Lower lobe of right lung (tissue), 2 donors: ENCODE measurements around the gene STEAP4. TPM values are rescaled to one million over a fixed set of nuclear protein-coding genes. Genes with fewer than 3 reads are reported as not detected.
"Not testable (repeated sequence)": the region's sequence is repeated elsewhere in the genome, so short reads cannot be mapped to it uniquely, and the experiment has no call there.

Experiments
- ATAC-seq, 2 donors: fragments of 200-7000 bp; cut with Tn5 transposase; one replicate each; pipeline ENCODE4 v1.9.1; 2020 to 2022; ENCODE audit warnings: mild to moderate bottlenecking in 2 of 2, moderate library complexity in 2 of 2
- DNase-seq: peaks from one replicate; pipeline ENCODE4 v3.0.0-alpha.2; 2020
- H3K27ac ChIP-seq: fragments of 200-600 bp; one replicate; pipeline ENCODE4 v1.8.0; 2022
- H3K27me3 ChIP-seq: fragments of 200-600 bp; one replicate; pipeline ENCODE4 v1.8.0; 2022; ENCODE audit warnings: low read depth
- H3K36me3 ChIP-seq: fragments of 200-600 bp; one replicate; pipeline ENCODE4 v1.8.0; 2022; ENCODE audit warnings: mild to moderate bottlenecking
- H3K4me1 ChIP-seq: fragments of 200-600 bp; one replicate; pipeline ENCODE4 v1.8.0; 2022
- H3K4me3 ChIP-seq: fragments of 200-600 bp; one replicate; pipeline ENCODE4 v1.8.0; 2022; ENCODE audit warnings: mild to moderate bottlenecking
- H3K9me3 ChIP-seq: fragments of 200-600 bp; one replicate; pipeline ENCODE4 v1.8.0; 2022
- intact Hi-C: fragments of 100-400 bp; cut with DNase I; formaldehyde crosslinking; loops from one replicate; pipeline ENCODE4 v1.11.0; 2022
- total RNA-seq: library from RNA; stranded (reverse); fragmentation: NEBNext Ultra II Directional; extraction: Animal tissue kit (Norgen Biotek cat#: 25700); gene quantifications from one replicate; pipeline ENCODE4 v1.2.1, GENCODE V29; 2021
- TF ChIP-seq, protein P1 (sequence below): fragments of 200-600 bp; IDR thresholded peaks from one replicate; pipeline ENCODE4 v1.8.0; 2022; ENCODE audit warnings: antibody characterized with exemption, mild to moderate bottlenecking
- donor health status: DM: no; HTN: yes; CAD: no; lungs with severe emphysema.

STEAP4 gene
- total RNA-seq, 1 donor from 2014 or later = 63.5 TPM

DNA sequence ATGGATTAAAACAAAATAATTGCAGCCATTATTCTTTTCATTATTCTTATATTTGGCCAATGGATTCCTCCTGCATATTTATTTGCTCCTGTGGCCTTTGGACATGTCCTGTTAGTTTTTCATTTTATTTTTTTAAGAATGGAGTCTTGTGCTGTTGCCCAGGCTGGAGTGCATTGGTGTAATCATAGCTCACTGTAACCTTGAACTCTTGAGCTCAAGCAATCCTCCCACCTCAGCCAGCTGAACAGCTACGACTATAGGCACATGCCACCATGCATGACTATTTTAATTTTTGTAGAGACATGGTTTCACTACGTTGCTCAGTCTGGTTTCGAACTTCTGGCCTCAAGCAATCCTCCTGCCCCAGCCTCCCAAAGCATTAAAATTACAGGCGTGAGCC is 44.1 kb downstream of the STEAP4 start:
- no peak for ATAC-seq
- no peak for DNase-seq
- intact Hi-C loops = no loop called here

DNA sequence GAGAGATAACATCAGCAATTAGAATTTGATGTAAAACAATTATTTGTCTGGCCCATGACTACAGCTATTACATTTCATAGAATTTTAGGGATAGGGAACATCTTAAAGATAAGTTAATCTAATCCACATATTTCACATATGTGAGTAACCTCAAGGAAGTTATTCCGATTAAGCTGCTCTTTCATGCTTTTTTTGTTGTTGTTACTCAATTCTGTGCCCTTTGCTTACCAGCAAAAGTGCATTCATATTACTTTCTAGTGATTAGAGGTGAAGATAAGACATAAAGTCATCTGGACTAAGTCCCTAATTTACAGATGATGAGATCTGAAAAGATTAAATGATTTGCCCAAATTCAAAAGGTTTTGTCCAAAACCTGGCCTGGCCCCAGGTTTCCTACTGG is 46.0 kb downstream of the STEAP4 start:
- DNase-seq = no peak
- ATAC-seq = no peak
- TF ChIP-seq, protein P1, sequence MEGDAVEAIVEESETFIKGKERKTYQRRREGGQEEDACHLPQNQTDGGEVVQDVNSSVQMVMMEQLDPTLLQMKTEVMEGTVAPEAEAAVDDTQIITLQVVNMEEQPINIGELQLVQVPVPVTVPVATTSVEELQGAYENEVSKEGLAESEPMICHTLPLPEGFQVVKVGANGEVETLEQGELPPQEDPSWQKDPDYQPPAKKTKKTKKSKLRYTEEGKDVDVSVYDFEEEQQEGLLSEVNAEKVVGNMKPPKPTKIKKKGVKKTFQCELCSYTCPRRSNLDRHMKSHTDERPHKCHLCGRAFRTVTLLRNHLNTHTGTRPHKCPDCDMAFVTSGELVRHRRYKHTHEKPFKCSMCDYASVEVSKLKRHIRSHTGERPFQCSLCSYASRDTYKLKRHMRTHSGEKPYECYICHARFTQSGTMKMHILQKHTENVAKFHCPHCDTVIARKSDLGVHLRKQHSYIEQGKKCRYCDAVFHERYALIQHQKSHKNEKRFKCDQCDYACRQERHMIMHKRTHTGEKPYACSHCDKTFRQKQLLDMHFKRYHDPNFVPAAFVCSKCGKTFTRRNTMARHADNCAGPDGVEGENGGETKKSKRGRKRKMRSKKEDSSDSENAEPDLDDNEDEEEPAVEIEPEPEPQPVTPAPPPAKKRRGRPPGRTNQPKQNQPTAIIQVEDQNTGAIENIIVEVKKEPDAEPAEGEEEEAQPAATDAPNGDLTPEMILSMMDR = no peak
- H3K27ac ChIP-seq = no peak overlapping the region
- H3K4me1 ChIP-seq = no peaks in the 10 kb centered on the region
- H3K27me3 ChIP-seq = no peaks in the 10 kb centered on the region
- H3K4me3 ChIP-seq = no peak overlapping the region
- H3K9me3 ChIP-seq = no peaks in the 10 kb centered on the region
- no peaks in the 10 kb centered on the region for H3K36me3 ChIP-seq
- intact Hi-C loops = no loop called here

More for the DNA sequence above, 44.1 kb downstream of the STEAP4 start:
- no peak overlapping the region for H3K4me3 ChIP-seq
- no peaks in the 10 kb centered on the region for H3K4me1 ChIP-seq
- H3K27me3 ChIP-seq = no peaks in the 10 kb centered on the region
- H3K9me3 ChIP-seq = no peaks in the 10 kb centered on the region
- TF ChIP-seq, protein P1 = no peak
- no peak overlapping the region for H3K27ac ChIP-seq
- H3K36me3 ChIP-seq = no peaks in the 10 kb centered on the region

DNA sequence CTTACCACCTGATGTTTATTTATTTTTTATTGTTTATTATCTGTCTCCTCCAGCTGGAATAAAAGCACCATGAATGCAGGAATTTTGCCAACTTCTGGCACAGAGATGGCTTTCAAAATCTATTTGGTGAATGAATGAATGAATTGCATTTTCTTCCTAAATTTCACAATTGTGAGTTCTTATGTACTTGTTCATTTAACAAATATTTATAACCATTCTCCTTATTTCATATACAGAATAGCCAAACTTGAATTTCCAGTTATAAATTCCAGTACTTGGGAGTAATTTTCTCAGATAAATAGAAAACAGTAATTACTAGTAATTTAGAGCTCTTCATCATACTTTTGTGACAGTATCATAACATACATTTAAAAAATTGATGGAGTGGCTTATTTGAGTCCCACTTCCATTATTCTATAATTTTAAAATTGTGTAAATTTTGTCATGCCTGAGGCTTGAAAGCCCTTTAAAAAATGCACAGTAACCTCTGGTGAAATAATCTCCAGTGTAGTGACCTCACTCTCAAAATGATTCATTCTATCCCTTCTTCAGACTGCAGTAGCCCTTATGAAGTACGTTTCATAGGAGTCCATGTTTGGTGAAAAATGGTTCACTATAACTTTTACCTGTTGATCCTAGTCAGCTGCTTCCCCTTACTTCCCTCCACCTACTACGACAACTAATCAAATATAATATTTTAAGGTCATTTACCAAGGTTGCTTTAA is 46.9 kb downstream of the STEAP4 start:
- Histone ChIP-seq H3K27ac (no peak overlapping the region), H3K9me3 (peaks cover under 1% of the 10 kb centered on the region), H3K4me3 (no peak overlapping the region), H3K4me1 (no peaks in the 10 kb centered on the region), H3K27me3 (no peaks in the 10 kb centered on the region), H3K36me3 (no peaks in the 10 kb centered on the region)
- intact Hi-C loops = no loop called here
- DNase-seq (no peak), ATAC-seq (peak in 1 of 2 donors; percentile 35)
- TF ChIP-seq, protein P1 = no peak

DNA sequence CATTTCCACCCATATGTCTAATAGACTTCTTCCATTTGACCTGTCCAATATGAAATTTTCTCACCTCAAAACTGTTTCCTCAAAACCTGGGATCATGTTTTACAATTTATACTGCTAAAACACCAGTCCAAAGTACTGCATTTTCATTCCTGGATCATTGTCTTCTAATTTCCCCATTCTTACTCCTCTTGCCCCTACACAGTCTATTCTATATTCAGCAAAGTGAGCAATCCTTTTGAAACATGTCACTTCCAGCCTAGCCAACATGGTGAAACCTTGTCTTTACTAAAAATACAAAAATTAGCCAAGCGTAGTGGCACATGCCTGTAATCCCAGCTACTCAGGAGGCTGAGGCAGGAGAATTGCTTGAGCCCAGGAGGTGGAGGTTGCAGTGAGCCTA is 48.4 kb downstream of the STEAP4 start:
- H3K27me3 ChIP-seq, intact Hi-C loops, ATAC-seq, H3K4me1 ChIP-seq, H3K4me3 ChIP-seq, H3K27ac ChIP-seq, H3K36me3 ChIP-seq, DNase-seq: not testable (repeated sequence)
- H3K9me3 ChIP-seq = peaks cover 13% of the 10 kb centered on the region

DNA sequence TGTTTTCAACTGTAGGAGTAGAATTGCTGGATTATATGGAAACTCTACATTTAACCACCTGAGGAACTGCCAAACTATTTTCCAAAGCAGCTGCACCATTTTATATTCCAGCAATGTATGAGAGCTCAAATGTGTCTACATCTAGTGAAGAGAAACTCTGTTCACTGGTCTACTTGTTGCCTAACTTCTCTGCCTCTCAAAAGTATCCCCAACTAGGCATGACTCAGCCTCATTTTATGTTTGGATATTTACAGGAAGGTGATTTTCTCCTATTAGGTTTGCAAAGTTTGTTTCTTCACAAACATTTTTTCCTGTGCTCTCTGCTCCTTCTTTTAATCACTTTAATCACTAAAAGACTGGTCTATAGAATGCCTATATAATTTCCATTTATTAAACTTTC is 49.8 kb downstream of the STEAP4 start:
- DNase-seq (no peak), ATAC-seq (no peak)
- intact Hi-C loops = no loop called here
- no peaks in the 10 kb centered on the region for H3K36me3 ChIP-seq
- TF ChIP-seq, protein P1 = no peak
- no peaks in the 10 kb centered on the region for H3K27me3 ChIP-seq
- no peak overlapping the region for H3K4me3 ChIP-seq
- H3K4me1 ChIP-seq = no peaks in the 10 kb centered on the region
- peaks cover 13% of the 10 kb centered on the region for H3K9me3 ChIP-seq
- H3K27ac ChIP-seq = no peak overlapping the region

DNA sequence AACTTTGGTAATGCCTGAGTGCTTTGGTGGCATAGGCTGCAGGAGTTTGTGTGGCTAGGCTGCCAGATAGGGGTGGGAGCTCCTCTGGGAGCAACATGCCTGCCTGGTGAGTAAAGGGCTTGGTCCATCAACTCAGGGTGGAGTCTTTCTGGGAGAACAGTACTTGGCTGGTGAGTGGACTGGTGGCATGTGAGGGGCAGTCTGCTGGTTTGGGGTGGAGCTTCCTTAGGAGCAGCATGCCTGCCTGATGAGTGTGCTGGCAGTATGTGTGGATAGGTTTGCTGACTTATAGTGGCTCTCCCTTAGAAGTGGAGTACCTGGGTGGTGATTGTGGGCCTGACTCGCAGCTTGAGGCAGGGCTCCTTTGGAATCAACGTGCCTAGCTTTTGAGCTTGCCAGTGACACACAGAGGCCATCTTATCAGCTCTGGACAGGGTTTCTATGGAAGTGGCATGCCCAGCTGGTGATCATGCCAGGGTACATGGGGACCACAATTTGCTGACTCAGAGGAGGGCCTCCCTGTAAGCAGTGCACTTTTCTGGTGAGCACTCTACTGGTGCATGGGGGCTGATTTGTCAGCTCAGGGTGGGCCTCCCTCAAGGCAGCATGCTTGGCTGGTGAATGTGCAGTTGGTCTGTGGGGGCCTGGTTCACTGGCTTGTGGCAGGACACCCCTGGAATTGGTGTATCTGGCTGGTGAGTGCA is 51.8 kb downstream of the STEAP4 start:
- peaks cover 13% of the 10 kb centered on the region for H3K9me3 ChIP-seq
- no peaks in the 10 kb centered on the region for H3K4me1 ChIP-seq
- no peak overlapping the region for H3K4me3 ChIP-seq
- H3K27me3 ChIP-seq = no peaks in the 10 kb centered on the region
- intact Hi-C loops = no loop called here
- TF ChIP-seq, protein P1 = no peak
- no peak overlapping the region for H3K27ac ChIP-seq
- no peaks in the 10 kb centered on the region for H3K36me3 ChIP-seq
- DNase-seq = no peak
- ATAC-seq = peak; percentile 14 to 79
